OCI-LY3 (cell line): ENCODE results near the gene ATP4B.

Experiments
- EZH2phosphoT487 ChIP-seq: fragments of 200-600 bp; shearing (Covaris generic); IDR thresholded peaks from 2 replicates; pipeline ENCODE4 v1.6.1; 2018; ENCODE audit warnings: antibody characterized with exemption, mixed run types, low read depth
- TF ChIP-seq, protein P1 (sequence below): fragments of 200-600, 300-600 bp; sonication (generic); IDR thresholded peaks from 2 replicates; pipeline ENCODE4 v1.5.1; 2014; ENCODE audit warnings: antibody characterized with exemption, low read length, low read depth

DNA sequence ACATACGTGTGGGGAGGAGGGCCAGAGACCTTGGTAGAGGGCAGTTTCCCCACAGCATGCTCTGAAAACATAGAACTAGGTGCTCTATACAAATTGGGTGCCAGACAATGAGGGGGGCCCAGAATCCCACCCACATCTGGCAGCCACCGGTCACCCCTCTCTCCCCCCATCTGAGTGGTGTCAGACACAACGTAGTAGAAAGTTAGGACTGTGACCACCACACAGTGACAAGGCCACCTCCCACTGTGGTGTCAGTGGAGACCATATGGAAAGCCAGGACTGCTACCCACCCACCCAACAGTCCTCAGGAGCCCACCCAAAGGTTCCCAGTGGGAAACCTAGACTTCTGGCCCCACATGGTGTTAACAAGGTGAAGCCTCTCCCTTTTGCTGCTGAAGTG lies 2.1 kb upstream of the ATP4B start:
- no peak for TF ChIP-seq EZH2phosphoT487
- TF ChIP-seq, protein P1, sequence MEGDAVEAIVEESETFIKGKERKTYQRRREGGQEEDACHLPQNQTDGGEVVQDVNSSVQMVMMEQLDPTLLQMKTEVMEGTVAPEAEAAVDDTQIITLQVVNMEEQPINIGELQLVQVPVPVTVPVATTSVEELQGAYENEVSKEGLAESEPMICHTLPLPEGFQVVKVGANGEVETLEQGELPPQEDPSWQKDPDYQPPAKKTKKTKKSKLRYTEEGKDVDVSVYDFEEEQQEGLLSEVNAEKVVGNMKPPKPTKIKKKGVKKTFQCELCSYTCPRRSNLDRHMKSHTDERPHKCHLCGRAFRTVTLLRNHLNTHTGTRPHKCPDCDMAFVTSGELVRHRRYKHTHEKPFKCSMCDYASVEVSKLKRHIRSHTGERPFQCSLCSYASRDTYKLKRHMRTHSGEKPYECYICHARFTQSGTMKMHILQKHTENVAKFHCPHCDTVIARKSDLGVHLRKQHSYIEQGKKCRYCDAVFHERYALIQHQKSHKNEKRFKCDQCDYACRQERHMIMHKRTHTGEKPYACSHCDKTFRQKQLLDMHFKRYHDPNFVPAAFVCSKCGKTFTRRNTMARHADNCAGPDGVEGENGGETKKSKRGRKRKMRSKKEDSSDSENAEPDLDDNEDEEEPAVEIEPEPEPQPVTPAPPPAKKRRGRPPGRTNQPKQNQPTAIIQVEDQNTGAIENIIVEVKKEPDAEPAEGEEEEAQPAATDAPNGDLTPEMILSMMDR, result no peak
